ENCODE data around the gene NOM1. TPM values are rescaled to one million over a fixed set of nuclear protein-coding genes. Genes with fewer than 3 reads are reported as not detected.
"Not testable (repeated sequence)": the region's sequence is repeated elsewhere in the genome, so short reads cannot be mapped to it uniquely, and the experiment has no call there.

The NOM1 gene
- total RNA-seq = 10 to 100 TPM; 31.9 to 35.0 TPM

GRCh38 chr7:156949541-156950380, at the start of gene NOM1:
NOM1 (plus strand) TSS chr7:156949712; CDS start chr7:156949738, 26 bp downstream.
- peaks cover 39% of the 10 kb centered on the region for H3K4me1 Mint-ChIP-seq
- H3K27me3 Mint-ChIP-seq = peaks cover 19% of the 10 kb centered on the region
- peak within 1 kb of the TSS; percentile 79 for H3K27ac Mint-ChIP-seq
- H3K36me3 Mint-ChIP-seq = peaks cover 27% of the 10 kb centered on the region
- peak within 1 kb of the TSS; percentile 93 for H3K4me3 Mint-ChIP-seq
- no peaks in the 10 kb centered on the region for H3K9me3 Mint-ChIP-seq (ENCODE audit: low read depth)
- DNase-seq = peak; percentile 91
- CTCF ChIA-PET = interaction anchor here (0.6 to 4.4 kb wide), 22 partner anchors 9 to 324 kb away, joined by 3 to 49 read pairs (median 4); partner anchors contain the start of gene LMBR1
- ATAC-seq = peak; percentile 93

GRCh38 chr7:156900093-156900492, 49.4 kb upstream of the NOM1 start:
- not testable (repeated sequence) for H3K27ac Mint-ChIP-seq; H3K9me3 Mint-ChIP-seq (ENCODE audit: low read depth); DNase-seq; H3K4me3 Mint-ChIP-seq; ATAC-seq; H3K36me3 Mint-ChIP-seq
- CTCF ChIA-PET = interaction anchor here (0.6 kb wide), 1 partner anchor 47 kb away, joined by 4 read pairs; no protein-coding TSS in a partner anchor
- H3K27me3 Mint-ChIP-seq = peaks cover 21% of the 10 kb centered on the region
- H3K4me1 Mint-ChIP-seq = peaks cover 32% of the 10 kb centered on the region

GRCh38 chr7:156903232-156903909, 46.1 kb upstream of the NOM1 start:
- ATAC-seq = peak; percentile 64
- peaks cover 5% of the 10 kb centered on the region for H3K4me1 Mint-ChIP-seq
- CTCF ChIA-PET = interaction anchor here (0.9 kb wide), 1 partner anchor 46 kb away, joined by 3 read pairs; the partner anchor contains the start of gene NOM1
- no peaks in the 10 kb centered on the region for H3K9me3 Mint-ChIP-seq (ENCODE audit: low read depth)
- H3K27me3 Mint-ChIP-seq = peaks cover 21% of the 10 kb centered on the region
- DNase-seq = no peak
- H3K36me3 Mint-ChIP-seq = no peaks in the 10 kb centered on the region
- no peak overlapping the region for H3K27ac Mint-ChIP-seq
- no peak overlapping the region for H3K4me3 Mint-ChIP-seq

- Mint-ChIP-seq H3K4me1 (peaks cover 10% of the 10 kb centered on the region), H3K27me3 (peaks cover 14% of the 10 kb centered on the region), H3K4me3 (no peak overlapping the region), H3K9me3 (ENCODE audit: low read depth) (no peaks in the 10 kb centered on the region), H3K27ac (no peak overlapping the region), H3K36me3 (peaks cover 1% of the 10 kb centered on the region)
- CTCF ChIA-PET = interaction anchor here (2.2 kb wide), 1 partner anchor 44 kb away, joined by 7 read pairs; the partner anchor contains the start of gene NOM1
- ATAC-seq = no peak
- DNase-seq = no peak
Measured at GRCh38 chr7:156906200-156906649, 43.3 kb upstream of the NOM1 start.

GRCh38 chr7:156907656-156908055, 41.9 kb upstream of the NOM1 start:
- ATAC-seq = no peak
- CTCF ChIA-PET = no interaction called here
- H3K27me3 Mint-ChIP-seq = peaks cover 11% of the 10 kb centered on the region

GRCh38 chr7:156909574-156910252, 39.8 kb upstream of the NOM1 start:
- DNase-seq; ATAC-seq; H3K4me1 Mint-ChIP-seq; H3K4me3 Mint-ChIP-seq; H3K27ac Mint-ChIP-seq; H3K36me3 Mint-ChIP-seq; H3K9me3 Mint-ChIP-seq (ENCODE audit: low read depth); CTCF ChIA-PET: not testable (repeated sequence)
- peaks cover 20% of the 10 kb centered on the region for H3K27me3 Mint-ChIP-seq

More at GRCh38 chr7:156907656-156908055, 41.9 kb upstream of the NOM1 start:
- Mint-ChIP-seq H3K27ac (no peak overlapping the region), H3K4me1 (peaks cover 10% of the 10 kb centered on the region), H3K4me3 (no peak overlapping the region), H3K9me3 (ENCODE audit: low read depth) (peaks cover 5% of the 10 kb centered on the region), H3K36me3 (peaks cover 6% of the 10 kb centered on the region)
- DNase-seq = no peak

GRCh38 chr7:156918635-156919034, 30.9 kb upstream of the NOM1 start:
- DNase-seq = no peak
- Mint-ChIP-seq H3K9me3 (ENCODE audit: low read depth) (no peaks in the 10 kb centered on the region), H3K36me3 (peaks cover 7% of the 10 kb centered on the region), H3K27me3 (peaks cover 22% of the 10 kb centered on the region), H3K27ac (peak overlapping the region; percentile 57), H3K4me1 (peaks cover 50% of the 10 kb centered on the region), H3K4me3 (no peak overlapping the region)
- CTCF ChIA-PET = interaction anchor here (1.2 to 1.8 kb wide), 3 partner anchors 19 to 31 kb away, joined by 3 to 6 read pairs (median 3); partner anchors contain the start of gene NOM1
- ATAC-seq = peak; percentile 34

- H3K9me3 Mint-ChIP-seq (ENCODE audit: low read depth) = no peaks in the 10 kb centered on the region
- CTCF ChIA-PET = interaction anchor here (1.2 to 1.8 kb wide), 3 partner anchors 20 to 31 kb away, joined by 3 to 6 read pairs (median 3); partner anchors contain the start of gene NOM1
- DNase-seq = peak; percentile 37
- H3K4me1 Mint-ChIP-seq = peaks cover 54% of the 10 kb centered on the region
- H3K27me3 Mint-ChIP-seq = peaks cover 19% of the 10 kb centered on the region
- H3K36me3 Mint-ChIP-seq = peaks cover 8% of the 10 kb centered on the region
- no peak overlapping the region for H3K27ac Mint-ChIP-seq
- no peak for ATAC-seq
- H3K4me3 Mint-ChIP-seq = no peak overlapping the region
Measured at GRCh38 chr7:156919132-156919713, 30.3 kb upstream of the NOM1 start.

- no peaks in the 10 kb centered on the region for H3K9me3 Mint-ChIP-seq (ENCODE audit: low read depth)
- peak; percentile 39 for DNase-seq
- no peak overlapping the region for H3K4me3 Mint-ChIP-seq
- no peak for ATAC-seq
- H3K27ac Mint-ChIP-seq = no peak overlapping the region
- peaks cover 58% of the 10 kb centered on the region for H3K4me1 Mint-ChIP-seq
- peaks cover 8% of the 10 kb centered on the region for H3K36me3 Mint-ChIP-seq
- CTCF ChIA-PET = no interaction called here
- peaks cover 23% of the 10 kb centered on the region for H3K27me3 Mint-ChIP-seq
Measured at GRCh38 chr7:156920076-156920475, 29.4 kb upstream of the NOM1 start.

- H3K9me3 Mint-ChIP-seq (ENCODE audit: low read depth); H3K27ac Mint-ChIP-seq; CTCF ChIA-PET; H3K36me3 Mint-ChIP-seq; ATAC-seq; H3K4me3 Mint-ChIP-seq: not testable (repeated sequence)
- Mint-ChIP-seq H3K4me1 (peaks cover 58% of the 10 kb centered on the region), H3K27me3 (peaks cover 18% of the 10 kb centered on the region)
- peak; percentile 38 for DNase-seq
Measured at GRCh38 chr7:156920487-156921373, 28.8 kb upstream of the NOM1 start.

- CTCF ChIA-PET; ATAC-seq; H3K27me3 Mint-ChIP-seq; DNase-seq; H3K9me3 Mint-ChIP-seq (ENCODE audit: low read depth); H3K36me3 Mint-ChIP-seq: not testable (repeated sequence)
- Mint-ChIP-seq H3K27ac (peak overlapping the region; percentile 74), H3K4me3 (peak overlapping the region; percentile 45), H3K4me1 (peaks cover 57% of the 10 kb centered on the region)
Measured at GRCh38 chr7:156922304-156922703, 27.2 kb upstream of the NOM1 start.

- CTCF ChIA-PET = interaction anchor here (0.5 to 8.3 kb wide), 3 partner anchors 18 to 304 kb away, joined by 3 to 49 read pairs (median 4); partner anchors contain the start of gene NOM1
- not testable (repeated sequence) for H3K9me3 Mint-ChIP-seq (ENCODE audit: low read depth)
Measured at GRCh38 chr7:156925821-156926220, 23.7 kb upstream of the NOM1 start.

More at GRCh38 chr7:156925821-156926220, 23.7 kb upstream of the NOM1 start:
- DNase-seq, H3K36me3 Mint-ChIP-seq, H3K27ac Mint-ChIP-seq, H3K4me3 Mint-ChIP-seq, ATAC-seq: not testable (repeated sequence)
- peaks cover 25% of the 10 kb centered on the region for H3K27me3 Mint-ChIP-seq
- peaks cover 46% of the 10 kb centered on the region for H3K4me1 Mint-ChIP-seq
